ENCODE data around the gene MRPL44. TPM values are rescaled to one million over a fixed set of nuclear protein-coding genes. Genes with fewer than 3 reads are reported as not detected.
A peak's percentile ranks its signal among the peaks of the same experiment; 100 is the strongest.

The MRPL44 gene
- total RNA-seq, 1 donor from 2014 or later, result 24.6 TPM

- H3K27ac Mint-ChIP-seq (ENCODE audit: unreplicated experiment), result no peak overlapping the region
- peaks cover 3% of the 10 kb centered on the region for H3K36me3 Mint-ChIP-seq (ENCODE audit: low read depth)
- no peaks in the 10 kb centered on the region for H3K27me3 Mint-ChIP-seq (ENCODE audit: low read depth)
- no peak for TF ChIP-seq CTCF (IDR thresholded peaks at IDR 0.05)
- H3K4me1 Mint-ChIP-seq (ENCODE audit: low read depth), result peaks cover 4% of the 10 kb centered on the region
- DNase-seq (ENCODE audit: low spot score), result no peak
- H3K4me3 Mint-ChIP-seq (ENCODE audit: unreplicated experiment), result no peak overlapping the region
- H3K9me3 Mint-ChIP-seq (ENCODE audit: low read depth), result no peaks in the 10 kb centered on the region
These were observed 24.0 kb downstream of the MRPL44 start for GRCh38 chr2:223981241-223981640.

- Mint-ChIP-seq H3K4me1 (ENCODE audit: low read depth) (peaks cover 11% of the 10 kb centered on the region), H3K36me3 (ENCODE audit: low read depth) (peaks cover 3% of the 10 kb centered on the region), H3K27me3 (ENCODE audit: low read depth) (no peaks in the 10 kb centered on the region), H3K9me3 (ENCODE audit: low read depth) (no peaks in the 10 kb centered on the region), H3K4me3 (ENCODE audit: unreplicated experiment) (no peak overlapping the region), H3K27ac (ENCODE audit: unreplicated experiment) (no peak overlapping the region)
- no peak for DNase-seq (ENCODE audit: low spot score)
- no peak for TF ChIP-seq CTCF (IDR thresholded peaks at IDR 0.05)
These were observed 32.1 kb downstream of the MRPL44 start for GRCh38 chr2:223989206-223989855.

GRCh38 chr2:223989856-223990232, 32.6 kb downstream of the MRPL44 start:
- H3K36me3 Mint-ChIP-seq (ENCODE audit: low read depth), result peaks cover under 1% of the 10 kb centered on the region
- peaks cover 11% of the 10 kb centered on the region for H3K4me1 Mint-ChIP-seq (ENCODE audit: low read depth)
- DNase-seq (ENCODE audit: low spot score), result no peak
- no peaks in the 10 kb centered on the region for H3K27me3 Mint-ChIP-seq (ENCODE audit: low read depth)
- no peak overlapping the region for H3K4me3 Mint-ChIP-seq (ENCODE audit: unreplicated experiment)
- H3K9me3 Mint-ChIP-seq (ENCODE audit: low read depth), result no peaks in the 10 kb centered on the region
- TF ChIP-seq CTCF (IDR thresholded peaks at IDR 0.05), result no peak
- H3K27ac Mint-ChIP-seq (ENCODE audit: unreplicated experiment), result no peak overlapping the region

- Mint-ChIP-seq H3K27me3 (ENCODE audit: low read depth) (no peaks in the 10 kb centered on the region), H3K4me3 (ENCODE audit: unreplicated experiment) (no peak overlapping the region), H3K4me1 (ENCODE audit: low read depth) (peaks cover 18% of the 10 kb centered on the region), H3K36me3 (ENCODE audit: low read depth) (peaks cover 4% of the 10 kb centered on the region), H3K9me3 (ENCODE audit: low read depth) (peaks cover 7% of the 10 kb centered on the region), H3K27ac (ENCODE audit: unreplicated experiment) (no peak overlapping the region)
- DNase-seq (ENCODE audit: low spot score), result no peak
- no peak for TF ChIP-seq CTCF (IDR thresholded peaks at IDR 0.05)
These were observed 34.3 kb downstream of the MRPL44 start for GRCh38 chr2:223991611-223992010.

GRCh38 chr2:223993634-223994232, 36.5 kb downstream of the MRPL44 start:
- TF ChIP-seq CTCF (IDR thresholded peaks at IDR 0.05), result peak; percentile 90
- Mint-ChIP-seq H3K9me3 (ENCODE audit: low read depth) (peaks cover 7% of the 10 kb centered on the region), H3K4me1 (ENCODE audit: low read depth) (peaks cover 18% of the 10 kb centered on the region), H3K27me3 (ENCODE audit: low read depth) (no peaks in the 10 kb centered on the region), H3K27ac (ENCODE audit: unreplicated experiment) (no peak overlapping the region), H3K4me3 (ENCODE audit: unreplicated experiment) (no peak overlapping the region), H3K36me3 (ENCODE audit: low read depth) (peaks cover 8% of the 10 kb centered on the region)
- no peak for DNase-seq (ENCODE audit: low spot score)

Measured in chondrocyte (in vitro differentiated cells).